GM19035 (cell line): ENCODE results near the gene GLYAT.

ENCODE experiments used
- ATAC-seq: cut with Tn5 transposase; IDR thresholded peaks from one replicate; pipeline ENCODE4 v1.9.1; 2021; ENCODE audit not compliant: unreplicated experiment

Gene GLYAT, protein sequence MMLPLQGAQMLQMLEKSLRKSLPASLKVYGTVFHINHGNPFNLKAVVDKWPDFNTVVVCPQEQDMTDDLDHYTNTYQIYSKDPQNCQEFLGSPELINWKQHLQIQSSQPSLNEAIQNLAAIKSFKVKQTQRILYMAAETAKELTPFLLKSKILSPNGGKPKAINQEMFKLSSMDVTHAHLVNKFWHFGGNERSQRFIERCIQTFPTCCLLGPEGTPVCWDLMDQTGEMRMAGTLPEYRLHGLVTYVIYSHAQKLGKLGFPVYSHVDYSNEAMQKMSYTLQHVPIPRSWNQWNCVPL

DNA sequence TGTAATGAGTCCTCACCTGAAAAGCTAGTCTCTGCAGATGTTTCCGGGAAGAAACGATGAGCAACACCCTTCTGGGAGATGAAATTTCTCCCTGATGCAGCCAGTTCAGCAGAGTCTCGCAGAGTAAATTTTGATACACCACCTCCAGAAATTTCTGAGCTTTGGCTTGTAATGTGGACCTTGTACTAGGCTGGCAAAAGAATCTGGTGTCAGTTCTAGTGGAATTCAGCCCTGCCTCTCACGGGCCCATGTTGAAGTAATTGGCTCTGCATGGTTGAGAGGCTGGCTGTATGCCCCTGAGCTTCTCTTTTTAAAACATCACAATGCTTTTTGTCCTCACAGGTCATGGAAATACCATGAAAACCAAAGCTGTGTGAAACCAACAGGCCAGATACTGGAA is at the start of gene GLYAT:
GLYAT (minus strand) TSS at position 125 of the 400 bp plus-strand sequence. CDS start 7,447 bp downstream, outside the sequence.
- ATAC-seq = no peak

DNA sequence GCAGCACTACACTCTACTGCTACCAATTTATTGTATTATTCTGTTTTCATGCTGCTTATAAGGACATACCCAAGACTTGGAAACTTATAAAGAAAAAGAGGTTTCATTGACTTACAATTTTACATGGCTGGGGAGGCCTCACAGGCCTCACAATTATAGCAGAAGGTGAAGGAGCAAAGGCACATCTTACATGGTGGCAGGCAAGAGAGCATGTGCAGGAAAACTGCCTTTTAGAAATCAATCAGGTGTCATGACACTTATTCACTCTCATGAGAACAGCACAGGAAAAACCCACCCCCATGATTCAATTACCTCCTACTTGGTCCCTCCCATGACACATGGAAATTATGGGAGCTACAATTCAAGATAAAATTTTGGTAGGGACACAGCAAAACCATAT is 49.6 kb upstream of the GLYAT start:
- ATAC-seq = no peak

DNA sequence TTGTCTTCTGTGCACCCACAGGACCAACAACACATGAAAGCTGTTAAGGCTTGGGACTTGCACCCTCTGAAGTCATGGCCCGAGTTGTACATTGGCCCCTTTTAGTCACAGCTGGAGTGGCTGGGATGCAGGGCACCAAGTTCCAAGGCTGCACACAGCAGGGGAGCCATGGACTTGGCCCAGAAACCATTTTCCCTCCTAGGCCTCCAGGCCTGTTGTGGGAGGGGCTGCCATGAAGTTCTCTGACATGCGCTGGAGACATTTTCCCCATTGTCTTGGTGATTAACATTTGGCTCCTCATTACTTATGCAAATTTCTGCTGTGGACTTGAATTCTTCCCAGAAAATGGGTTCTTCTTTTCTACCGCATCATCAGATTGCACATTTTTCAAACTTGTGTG is 48.8 kb upstream of the GLYAT start:
- ATAC-seq = no peak

DNA sequence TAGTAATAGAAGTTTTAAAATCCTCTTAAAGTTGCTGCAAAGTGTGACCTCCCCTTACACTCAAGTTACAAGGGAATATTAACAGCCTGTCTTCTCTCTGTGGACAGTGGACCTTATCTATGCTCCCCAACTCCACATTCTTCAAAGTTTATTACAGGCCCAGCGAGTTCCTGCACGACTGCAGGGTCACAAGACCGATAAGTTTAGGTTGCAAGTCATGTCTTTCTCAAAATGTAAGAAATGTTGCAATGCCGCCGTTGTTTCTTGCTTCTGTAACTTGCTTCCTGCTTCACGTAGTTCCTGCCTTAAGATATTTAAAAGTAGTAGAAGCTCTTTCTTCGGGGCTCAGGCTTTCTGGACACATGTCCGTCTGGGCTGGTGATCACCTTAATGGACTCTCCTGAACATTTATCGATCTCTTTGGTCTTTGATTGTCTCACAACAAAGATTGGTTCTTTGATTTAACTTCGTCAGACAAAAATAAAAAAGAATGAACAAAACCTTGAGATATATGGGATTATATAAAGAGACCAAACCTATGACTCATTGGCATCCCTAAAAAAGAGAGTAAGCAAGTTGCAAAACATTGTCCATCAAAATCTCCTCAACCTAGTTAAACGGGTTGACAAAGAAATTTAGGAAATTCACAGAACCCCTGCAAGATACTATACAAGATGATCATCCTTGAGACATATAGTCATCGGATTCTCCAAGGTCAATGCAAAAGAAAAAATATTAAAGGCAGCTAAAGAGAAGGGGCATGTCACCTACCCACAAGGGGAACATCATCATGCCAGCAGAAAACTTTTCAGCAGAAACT is 45.4 kb upstream of the GLYAT start:
- ATAC-seq = no peak

DNA sequence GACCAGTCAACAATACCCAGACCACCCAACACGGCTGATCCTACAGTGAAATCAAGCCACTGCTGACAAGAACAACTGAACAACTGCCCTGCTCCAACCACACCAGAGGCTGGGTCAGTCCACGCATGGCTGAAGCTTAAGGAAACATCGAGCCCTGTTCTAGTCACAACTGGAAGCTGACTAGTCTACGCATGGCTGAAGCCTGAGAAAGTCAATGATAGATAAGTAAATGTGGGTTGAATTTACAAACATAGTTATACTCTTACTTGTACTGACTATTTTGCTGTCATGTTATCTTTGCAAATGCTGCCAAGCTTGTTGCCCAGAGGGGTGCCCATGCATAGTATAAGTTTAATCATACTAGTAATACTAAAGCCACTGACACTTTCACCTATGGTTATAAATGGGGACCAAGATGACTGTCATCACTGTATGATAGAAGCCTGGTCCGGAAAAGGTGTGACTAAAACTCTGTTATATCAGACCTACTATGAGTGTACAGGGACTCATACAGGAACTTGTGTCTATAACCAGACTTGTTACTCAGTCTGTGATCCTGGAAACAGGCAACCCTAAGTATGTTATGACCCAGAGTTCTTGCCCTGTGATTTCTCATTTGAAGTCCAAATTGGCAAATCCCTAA is 43.4 kb upstream of the GLYAT start:
- ATAC-seq = no peak

DNA sequence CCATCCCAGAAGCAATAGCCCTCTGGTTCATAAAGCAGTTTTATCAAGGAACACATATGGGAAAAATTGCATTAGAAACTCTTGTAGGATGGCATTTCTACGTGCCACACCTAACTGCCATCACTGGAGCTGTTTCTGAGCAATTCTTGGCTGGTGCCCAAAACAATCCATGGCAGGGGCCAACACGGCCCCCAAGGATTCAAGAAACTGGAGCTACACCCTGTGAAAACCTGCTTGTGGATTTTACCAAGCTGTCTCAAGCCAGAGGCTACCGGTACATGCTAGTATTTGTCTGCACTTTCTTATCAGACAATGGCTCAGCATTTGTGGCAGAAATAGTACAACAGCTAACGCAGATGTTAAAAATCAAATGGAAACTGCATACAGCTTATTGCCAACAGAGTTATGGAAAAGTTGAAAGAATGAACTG is 42.4 kb upstream of the GLYAT start:
- no peak for ATAC-seq

DNA sequence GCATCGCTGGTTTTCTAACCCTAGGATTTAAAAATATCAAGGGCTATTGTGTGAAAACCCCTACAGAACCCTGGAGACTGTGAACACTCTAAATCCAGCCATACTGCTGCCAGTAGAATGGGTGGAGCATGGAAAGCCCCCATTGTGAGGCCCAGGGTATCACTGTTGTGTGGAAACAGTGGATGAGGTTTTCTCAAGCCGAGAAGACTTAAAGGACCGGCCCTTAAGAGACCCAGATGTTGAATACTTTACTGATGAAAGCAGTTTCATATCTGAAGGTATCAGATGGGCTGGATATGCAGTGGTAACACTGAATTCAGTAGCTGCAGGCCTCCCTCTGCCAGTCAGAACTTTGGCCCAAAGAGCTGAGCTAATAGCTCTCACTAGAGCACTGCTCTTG is 41.6 kb upstream of the GLYAT start:
- no peak for ATAC-seq

DNA sequence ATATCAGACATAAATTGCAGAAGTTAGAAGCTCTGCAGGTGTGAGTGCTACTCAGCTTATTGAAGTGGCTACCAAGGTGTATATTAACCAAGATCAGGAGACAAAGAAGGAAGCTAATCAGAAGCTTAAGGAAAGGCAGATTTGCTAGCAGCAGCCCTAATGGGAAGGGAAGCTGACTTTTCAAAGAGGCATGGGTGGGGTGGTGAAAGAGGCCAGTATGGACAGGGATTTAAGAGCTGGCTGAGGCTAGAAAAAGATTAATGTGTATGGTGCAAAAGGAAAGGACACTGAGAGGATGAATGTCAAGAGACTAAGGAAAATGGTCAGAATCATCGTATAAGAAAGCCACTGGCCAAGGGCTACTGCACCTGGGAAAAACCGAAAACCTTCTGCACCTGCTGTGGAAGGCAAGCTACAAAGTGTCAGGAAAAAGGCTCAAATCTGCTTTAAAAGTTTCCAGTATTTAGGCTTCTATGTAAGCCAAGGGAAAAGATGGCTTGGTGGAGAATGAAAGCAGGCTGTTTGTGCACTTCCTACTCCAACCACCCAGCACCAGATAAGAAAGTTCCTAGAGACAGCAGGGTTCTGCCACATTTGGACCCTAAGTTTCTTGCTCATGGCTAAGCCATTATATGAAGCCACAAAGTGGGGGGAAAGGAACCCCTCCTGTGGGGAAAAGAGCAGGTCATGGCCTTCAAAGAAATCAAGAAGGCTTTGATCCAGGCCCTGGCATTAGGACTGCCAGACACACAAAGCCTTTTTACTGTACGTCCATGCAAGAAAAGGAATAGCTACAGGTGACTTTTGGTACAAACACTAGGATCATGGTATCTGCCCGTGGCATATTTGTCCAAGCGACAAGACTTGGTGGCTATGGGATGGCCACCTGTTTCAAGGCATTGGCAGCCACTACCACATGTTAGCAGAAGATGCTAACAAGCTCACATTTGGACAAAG is 40.9 kb upstream of the GLYAT start:
- no peak for ATAC-seq

DNA sequence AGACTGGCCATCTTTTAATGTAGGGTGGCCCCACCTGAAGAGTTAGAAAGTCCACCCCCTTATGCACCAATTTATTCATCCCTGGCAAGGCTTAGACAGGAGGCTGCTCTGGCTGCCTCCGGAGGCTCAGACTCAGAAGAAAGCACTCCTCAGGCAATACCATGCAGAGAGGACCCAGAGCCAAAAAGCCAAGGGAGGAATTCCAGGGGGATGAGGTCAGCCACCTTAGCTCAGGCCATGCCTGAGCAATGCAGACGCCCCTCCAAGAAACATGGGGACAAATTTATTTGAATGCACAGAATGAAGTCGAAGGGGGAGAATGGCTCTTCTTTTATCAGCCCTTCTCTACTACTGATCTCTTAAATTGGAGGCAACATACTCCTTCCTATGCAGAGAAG is 39.7 kb upstream of the GLYAT start:
- ATAC-seq = no peak

DNA sequence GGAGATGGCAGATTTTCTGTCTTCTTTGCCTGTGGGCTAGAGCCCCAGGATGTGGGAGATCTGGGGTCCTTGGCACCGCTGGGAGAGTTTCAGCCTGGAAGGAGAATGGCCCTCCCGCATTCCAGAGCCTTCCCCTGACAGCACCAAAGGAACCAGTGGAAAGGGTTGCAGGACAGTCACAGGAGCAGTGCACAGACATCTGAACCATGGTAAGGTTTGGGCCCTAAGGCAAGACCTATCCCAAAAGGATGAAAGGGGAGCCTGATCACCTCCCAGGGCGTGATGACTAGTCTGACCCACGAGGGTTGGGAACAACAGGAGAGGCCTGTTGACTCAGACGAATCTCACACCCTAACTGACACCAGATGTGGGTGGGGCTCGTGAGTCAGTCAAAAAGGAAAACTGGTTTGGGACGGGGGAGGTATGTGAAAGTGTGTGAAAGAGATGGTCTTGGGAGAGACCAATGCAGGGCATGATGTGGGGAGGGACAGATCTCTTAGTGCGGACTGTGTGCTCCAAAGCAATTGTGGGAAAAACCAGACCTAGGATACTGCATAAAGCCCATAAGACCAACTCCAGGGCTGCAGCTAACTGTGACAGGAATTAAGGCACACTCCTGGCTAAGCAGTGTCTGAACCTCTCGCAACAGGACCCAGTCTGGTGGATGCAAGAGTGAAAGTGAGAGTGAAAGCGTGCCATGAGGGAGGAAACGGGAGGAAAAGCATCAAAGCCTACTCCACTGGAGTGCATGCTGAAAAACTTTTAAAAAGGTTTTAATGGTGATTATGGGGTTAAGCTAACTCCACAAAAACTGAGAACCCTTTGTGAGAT is 39.1 kb upstream of the GLYAT start:
- no peak for ATAC-seq

DNA sequence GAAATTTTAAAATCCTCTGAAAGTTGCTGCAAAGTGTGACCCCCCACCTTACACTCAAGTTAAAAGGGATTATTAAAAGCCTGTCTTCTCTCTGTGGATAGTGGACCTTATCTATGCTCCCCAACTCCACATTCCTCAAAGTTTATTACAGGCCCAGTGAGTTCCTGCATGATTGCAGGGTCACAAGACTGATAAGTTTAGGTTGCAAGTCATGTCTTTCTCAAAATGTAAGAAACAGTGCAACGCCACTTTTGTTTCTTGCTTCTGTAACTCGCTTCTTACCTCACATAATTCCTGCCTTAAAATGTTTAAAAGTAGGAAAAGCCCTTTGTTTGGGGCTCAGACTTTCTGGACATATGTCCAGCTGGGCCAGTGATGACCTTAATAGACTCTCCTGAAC is 38.4 kb upstream of the GLYAT start:
- ATAC-seq = no peak

DNA sequence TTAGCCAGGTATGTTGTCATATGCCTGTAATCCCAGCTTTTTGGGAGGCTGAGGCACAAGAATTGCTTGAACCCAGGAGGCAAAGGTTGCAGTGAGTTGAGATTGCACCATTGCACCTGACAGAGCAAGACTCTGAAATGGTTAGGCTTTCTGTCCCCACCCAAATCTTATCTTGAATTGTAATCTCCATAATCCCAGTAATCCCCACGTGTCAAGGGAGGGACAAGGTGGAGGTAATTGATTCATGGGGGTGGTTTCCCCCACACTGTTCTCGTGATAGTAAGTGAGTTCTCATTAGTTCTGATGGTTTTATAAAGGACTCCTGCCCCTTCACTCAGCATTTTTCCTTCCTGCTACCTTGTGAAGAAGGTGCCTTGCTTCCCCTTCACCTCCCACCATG is 37.6 kb upstream of the GLYAT start:
- no peak for ATAC-seq

DNA sequence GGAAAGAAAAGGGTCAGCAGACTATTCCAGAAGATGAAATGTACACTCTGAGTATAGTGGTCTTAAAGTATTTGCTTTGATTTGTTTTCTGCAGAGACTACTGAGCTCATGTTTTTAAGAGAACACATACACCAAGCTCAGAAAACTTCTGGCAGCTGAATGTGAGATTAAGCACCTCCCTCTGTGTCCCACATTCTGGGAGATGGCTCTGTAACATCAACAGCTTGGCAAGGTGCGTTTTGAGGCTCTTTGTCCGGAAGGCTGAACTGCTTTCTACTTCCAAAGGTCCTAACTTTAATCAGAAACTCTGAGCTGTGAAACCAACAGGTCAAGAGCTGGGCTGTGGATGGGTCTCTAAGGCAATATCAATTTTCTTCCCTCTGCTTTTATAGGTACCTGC is 36.4 kb upstream of the GLYAT start:
- ATAC-seq = no peak

DNA sequence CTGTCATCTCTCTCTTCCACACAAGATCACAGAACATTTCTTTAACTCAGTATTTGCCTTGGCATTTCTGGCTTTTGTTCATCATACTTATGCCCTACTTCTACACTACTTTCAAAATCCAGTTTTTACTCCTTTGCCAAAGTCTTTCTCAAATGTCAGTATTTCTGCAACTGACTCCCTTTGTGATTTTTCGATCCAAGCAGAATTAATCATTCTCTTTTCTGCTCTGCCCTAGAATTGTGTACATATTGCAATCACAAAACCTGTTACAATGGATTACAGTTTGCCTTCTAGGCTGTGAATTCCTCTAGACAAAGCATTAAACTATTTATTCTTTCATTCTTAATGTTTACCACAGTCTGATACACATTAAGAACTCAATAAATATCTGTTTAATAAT is 33.3 kb upstream of the GLYAT start:
- no peak for ATAC-seq

DNA sequence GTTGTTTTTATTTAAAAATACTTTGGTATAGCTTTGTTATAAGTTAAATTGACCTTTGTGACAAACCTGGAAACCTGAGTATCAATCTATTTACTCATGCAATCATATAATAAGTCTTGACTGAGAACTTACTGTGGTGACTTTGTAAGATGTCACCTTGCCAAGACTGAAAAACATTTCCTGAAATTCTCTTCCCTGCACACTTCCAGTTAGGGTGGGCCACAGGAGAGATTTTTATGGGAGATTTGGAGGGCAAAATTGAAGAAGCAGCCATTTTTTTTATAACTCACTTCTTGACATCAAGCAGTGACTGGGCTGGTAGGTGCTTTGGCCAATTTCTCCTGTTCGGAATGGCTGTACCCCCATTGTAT is 31.4 kb upstream of the GLYAT start:
- ATAC-seq = no peak

DNA sequence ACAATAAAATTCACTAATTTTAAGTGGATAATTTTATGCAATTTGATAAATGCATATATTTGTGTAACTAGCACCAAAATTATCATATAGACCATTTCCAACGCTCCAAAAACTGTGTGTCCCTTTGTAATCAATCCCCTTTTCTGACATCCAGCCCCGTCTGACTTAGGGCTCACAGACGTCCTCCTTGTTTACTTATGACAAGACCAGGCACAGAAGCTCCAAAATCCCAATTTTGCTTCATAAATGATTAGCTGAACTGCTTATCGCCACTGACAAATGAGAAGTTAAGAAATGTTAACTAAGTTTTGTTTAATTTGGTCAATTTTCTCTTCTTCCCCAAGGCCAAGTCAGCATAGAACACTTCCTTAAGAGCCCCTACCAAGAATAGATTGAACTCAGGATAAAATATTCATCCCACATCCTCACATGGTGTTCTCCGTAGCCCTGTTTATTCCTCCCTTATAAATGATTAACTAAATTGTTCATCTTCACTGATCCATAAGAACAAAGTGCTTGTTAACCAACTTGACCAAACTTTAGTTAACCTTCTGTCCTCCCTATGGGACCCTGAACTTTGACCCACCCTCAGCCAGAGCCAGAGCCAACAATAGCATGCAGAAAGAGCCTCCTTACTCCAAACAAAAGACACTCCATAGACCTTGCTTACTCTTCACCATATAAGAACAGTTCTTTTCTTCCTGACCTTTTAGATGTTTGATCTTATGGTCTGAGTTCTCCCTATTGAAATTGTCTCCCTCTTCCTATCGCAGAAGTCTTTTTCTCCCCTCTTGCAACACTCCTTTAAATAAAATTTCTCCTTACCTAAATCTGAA is 30.8 kb upstream of the GLYAT start:
- no peak for ATAC-seq

DNA sequence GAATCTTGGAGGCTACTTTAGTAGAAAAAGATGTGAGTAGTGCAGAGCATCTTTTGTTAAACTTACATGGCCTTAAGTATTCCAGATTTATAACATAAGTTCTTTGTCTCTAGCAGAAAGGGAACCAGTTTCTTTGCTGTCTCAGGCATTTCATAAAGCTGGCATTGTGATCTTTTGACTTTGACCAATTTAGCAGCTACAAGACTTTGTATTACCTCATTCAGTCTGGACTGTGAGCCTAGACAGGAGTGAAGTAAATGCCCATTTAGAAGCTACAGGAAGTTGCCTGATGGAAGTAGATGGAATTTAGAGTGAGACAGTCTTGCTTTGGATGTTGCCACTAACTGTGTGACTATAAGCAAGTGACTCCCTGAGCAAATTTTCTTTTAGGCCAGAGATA is 25.7 kb upstream of the GLYAT start:
- no peak for ATAC-seq

DNA sequence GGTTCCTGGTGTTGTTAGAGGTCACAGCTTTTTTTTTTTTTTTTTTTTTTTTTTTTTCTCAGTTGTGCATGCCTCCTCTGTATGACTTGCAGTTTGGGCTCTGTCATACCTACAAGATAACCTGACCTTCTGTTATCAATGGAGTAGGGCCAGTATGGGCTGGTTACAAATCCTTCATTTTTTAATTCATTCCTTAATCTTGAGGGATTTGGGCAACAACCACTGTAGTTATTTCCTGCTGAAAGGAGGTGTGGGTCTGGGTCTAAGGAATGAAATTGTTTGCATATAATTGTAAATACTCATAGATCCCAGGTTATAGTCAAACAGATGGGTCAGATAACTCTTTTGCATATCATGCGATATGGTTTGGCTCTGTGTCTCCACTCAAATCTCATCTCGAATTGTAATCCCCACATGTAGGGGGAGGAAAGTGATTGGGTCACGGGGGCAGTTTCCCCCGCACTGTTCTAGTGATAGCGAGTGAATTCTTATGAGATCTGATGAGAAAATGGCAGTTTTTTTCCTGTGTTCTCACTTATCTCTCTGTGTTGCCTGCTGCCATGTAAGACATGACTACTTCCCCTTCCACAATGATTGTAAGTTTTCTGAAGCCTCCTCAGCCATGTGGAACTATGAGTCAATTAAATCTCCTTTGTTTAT is 14.1 kb upstream of the GLYAT start:
- no peak for ATAC-seq
